Measurements from ENCODE around the gene CDK5RAP3.

- TF ChIP-seq POLR2A (IDR thresholded peaks at IDR 0.05; ENCODE audit: low read length) (no peak), GATA1 (IDR thresholded peaks at IDR 0.05; ENCODE audit: low read depth, low read length) (no peak)
These were observed 10.5 kb downstream of the CDK5RAP3 start for GRCh38 chr17:47981462-47981861.

Measured in erythroblast (primary cell).